Measurements from ENCODE around the gene TNS1.

GRCh38 chr2:217845301-217845700, 157.5 kb downstream of the TNS1 start:
- TF ChIP-seq, protein P1, sequence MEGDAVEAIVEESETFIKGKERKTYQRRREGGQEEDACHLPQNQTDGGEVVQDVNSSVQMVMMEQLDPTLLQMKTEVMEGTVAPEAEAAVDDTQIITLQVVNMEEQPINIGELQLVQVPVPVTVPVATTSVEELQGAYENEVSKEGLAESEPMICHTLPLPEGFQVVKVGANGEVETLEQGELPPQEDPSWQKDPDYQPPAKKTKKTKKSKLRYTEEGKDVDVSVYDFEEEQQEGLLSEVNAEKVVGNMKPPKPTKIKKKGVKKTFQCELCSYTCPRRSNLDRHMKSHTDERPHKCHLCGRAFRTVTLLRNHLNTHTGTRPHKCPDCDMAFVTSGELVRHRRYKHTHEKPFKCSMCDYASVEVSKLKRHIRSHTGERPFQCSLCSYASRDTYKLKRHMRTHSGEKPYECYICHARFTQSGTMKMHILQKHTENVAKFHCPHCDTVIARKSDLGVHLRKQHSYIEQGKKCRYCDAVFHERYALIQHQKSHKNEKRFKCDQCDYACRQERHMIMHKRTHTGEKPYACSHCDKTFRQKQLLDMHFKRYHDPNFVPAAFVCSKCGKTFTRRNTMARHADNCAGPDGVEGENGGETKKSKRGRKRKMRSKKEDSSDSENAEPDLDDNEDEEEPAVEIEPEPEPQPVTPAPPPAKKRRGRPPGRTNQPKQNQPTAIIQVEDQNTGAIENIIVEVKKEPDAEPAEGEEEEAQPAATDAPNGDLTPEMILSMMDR (IDR thresholded peaks at IDR 0.05), result no peak
- TF ChIP-seq ZNF671 (CRISPR knock-in tag; IDR thresholded peaks at IDR 0.05), result no peak
- TF ChIP-seq, protein P2, sequence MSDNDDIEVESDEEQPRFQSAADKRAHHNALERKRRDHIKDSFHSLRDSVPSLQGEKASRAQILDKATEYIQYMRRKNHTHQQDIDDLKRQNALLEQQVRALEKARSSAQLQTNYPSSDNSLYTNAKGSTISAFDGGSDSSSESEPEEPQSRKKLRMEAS (CRISPR knock-in tag; IDR thresholded peaks at IDR 0.05), result no peak
- no peak for TF ChIP-seq ELF4 (CRISPR knock-in tag; IDR thresholded peaks at IDR 0.05; ENCODE audit: low read depth)
- no peak for TF ChIP-seq ZNF416 (CRISPR knock-in tag; IDR thresholded peaks at IDR 0.05)
- TF ChIP-seq NFYB (CRISPR knock-in tag; conservative IDR thresholded peaks at IDR 0.05; ENCODE audit: low read depth), result no peak
- TF ChIP-seq FOXK1 (CRISPR knock-in tag; IDR thresholded peaks at IDR 0.05), result no peak
- no peak for TF ChIP-seq ATF2 (CRISPR knock-in tag; IDR thresholded peaks at IDR 0.05; ENCODE audit: borderline replicate concordance, low read depth)

All from WTC11 (cell line).